B cell (primary cell): Measurements from ENCODE around the gene RXYLT1. TPM values are rescaled to one million over a fixed set of nuclear protein-coding genes. Genes with fewer than 3 reads are reported as not detected.

Source experiments
- polyA plus RNA-seq: library from polyadenylated mRNA; depleted of rRNA; stranded (reverse); fragments of >200 nt; gene quantifications from 2 replicates; pipeline ENCODE4 v1.2.3, GENCODE V29; 2012
- small RNA-seq: library from RNA; depleted of rRNA; stranded (forward); fragments of <200 nt; gene quantifications from one replicate; pipeline ENCODE3, GENCODE V24; 2012; ENCODE audit warnings: low replicate concordance, low read depth; ENCODE audit not compliant: insufficient read length
- total RNA-seq, 2 donors: library from RNA; stranded (reverse); fragments of 120-200 nt in 1 of 2; gene quantifications; 1 replicate in 1 of 2; 2 replicates in 1 of 2; pipeline versions ENCODE4 v1.2.3 to v1.2.4, GENCODE V29; 2013 to 2022

RXYLT1 gene
- total and polyA plus RNA-seq, 2 donors (not counting 1 experiment from before 2014, with no cell fraction given): 9.4 to 16.5 TPM

Small RNAs within 50 kb of the gene (small RNA-seq; reads per million reads assigned to genes)
- gene AC084357.1: not detected

Other genes with a start within 250 kb of the RXYLT1 start
- gene DPY19L2, start 111.4 kb upstream of the RXYLT1 start, total RNA-seq: 0.62 TPM in 1 of 2 replicates, not detected in the other
- 0.09 and 0.59 TPM in 2 replicates for gene DPY19L2, start 111.4 kb upstream of the RXYLT1 start, polyA plus RNA-seq
- gene SRGAP1, start 64.8 kb downstream of the RXYLT1 start, total RNA-seq: 0.22 and 0.24 TPM in 2 replicates
- under 0.01 and 0.01 TPM in 2 replicates for gene SRGAP1, start 64.8 kb downstream of the RXYLT1 start, polyA plus RNA-seq